GM23248 (cell line): ENCODE data around the gene FARP1.

Source experiments
- EZH2 ChIP-seq: fragments of 200-600 bp; sonication (generic); IDR thresholded peaks from 2 replicates; pipeline ENCODE4 v1.6.1; 2018; ENCODE audit warnings: antibody characterized with exemption, mild to moderate bottlenecking; ENCODE audit not compliant: insufficient read depth, poor library complexity, severe bottlenecking
- EZH2phosphoT487 ChIP-seq: fragments of 200-600 bp; sonication (generic); IDR thresholded peaks from 2 replicates; pipeline ENCODE4 v1.6.1; 2018; ENCODE audit warnings: antibody characterized with exemption, moderate library complexity, mild to moderate bottlenecking, low read depth; ENCODE audit not compliant: insufficient read depth

DNA sequence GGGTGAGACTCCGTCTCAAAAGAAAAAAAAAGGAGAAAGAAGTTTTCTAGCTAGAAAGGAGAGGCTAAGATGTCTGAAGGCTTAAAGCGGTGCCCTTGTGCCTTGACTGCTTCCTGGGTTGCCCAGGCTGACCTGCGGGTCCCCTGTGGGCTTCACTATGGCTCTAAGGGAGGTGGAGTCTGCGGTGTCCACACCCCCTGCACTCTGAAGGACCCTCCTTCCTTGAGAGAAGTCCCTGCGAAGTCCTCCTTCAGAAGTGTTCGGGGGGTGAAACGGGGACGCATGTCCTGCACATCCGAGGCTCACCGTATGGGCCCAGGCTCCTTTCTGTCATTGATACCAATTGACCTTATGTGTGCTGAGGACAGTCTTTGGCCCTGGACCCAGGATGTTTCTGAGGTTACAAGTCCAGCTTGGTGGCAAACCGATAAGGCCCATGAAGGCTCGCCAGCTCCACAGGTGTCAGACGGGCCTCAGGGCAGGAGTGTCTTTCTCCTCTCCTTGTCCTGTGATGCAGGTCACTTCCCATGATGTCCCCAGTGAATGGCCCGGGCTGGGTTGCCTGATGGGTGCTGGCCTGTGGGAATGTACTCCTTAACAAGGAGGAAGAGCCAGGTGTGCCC lies 45.8 kb downstream of the FARP1 start:
- TF ChIP-seq EZH2, result no peak
- TF ChIP-seq EZH2phosphoT487, result no peak
